A549 (cell line): ENCODE results near the gene SLC8A2. TPM values are rescaled to one million over a fixed set of nuclear protein-coding genes. Genes with fewer than 3 reads are reported as not detected.

Source experiments
- ATAC-seq, 2 experiments: fragments of 200-7000 bp in 1 of 2; fragments of >200 bp in 1 of 2; cut with Nextera tagmentation in 1 of 2; cut with Tn5 transposase in 1 of 2; 3 replicates each; pipeline versions ENCODE4 v1.8.0 to v1.9.1; 2018 to 2020; ENCODE audit warnings: mild to moderate bottlenecking in 1 of 2, moderate library complexity in 1 of 2
- CTCF ChIA-PET: fragments of 300-600 bp; sonication (Branson Sonifier 250); formaldehyde crosslinking; extraction: SDS; loops from one replicate; lab custom pipeline; 2021; ENCODE audit warnings: antibody characterized with exemption, inconsistent platforms; lab: Yijun Ruan, JAX
- POLR2A ChIA-PET: fragments of 350-600 bp; formaldehyde crosslinking; extraction: SDS; loops from one replicate; lab custom pipeline; 2021; ENCODE audit warnings: antibody characterized with exemption, inconsistent platforms; lab: Yijun Ruan, JAX
- DNase-seq, 2 experiments: peaks; one replicate each; pipeline versions ENCODE4 v3.0.0 to v3.0.0-alpha.2; 2011 to 2016; ENCODE audit warnings: low read depth in 1 of 2, low spot score in 1 of 2
- FAIRE-seq: peaks from 2 replicates; lab custom pipeline; 2011; peaks lifted over from hg19 to GRCh38; lab: Jason Lieb, UNC
- H3K27ac ChIP-seq, 2 experiments: fragments of >200 bp; sonication (Bioruptor Twin); formaldehyde crosslinking; 3 replicates each; pipeline ENCODE4 v1.5.1; 2016 to 2017
- H3K4me1 ChIP-seq: fragments of >200 bp; sonication (Bioruptor Twin); formaldehyde crosslinking; 3 replicates; pipeline ENCODE4 v1.6.1; 2016
- H3K4me2 ChIP-seq: fragments of >200 bp; sonication (Bioruptor Twin); formaldehyde crosslinking; 3 replicates; pipeline ENCODE4 v1.6.1; 2016
- H3K4me3 ChIP-seq: fragments of >200 bp; sonication (Bioruptor Twin); formaldehyde crosslinking; 3 replicates; pipeline ENCODE4 v1.5.1; 2016
- H3K9me3 ChIP-seq: fragments of >200 bp; sonication (Bioruptor Twin); formaldehyde crosslinking; 3 replicates; pipeline ENCODE4 v1.6.1; 2016
- BHLHE40 ChIP-seq: IDR thresholded peaks from 2 replicates; pipeline ENCODE4 v1.6.1; 2012; ENCODE audit warnings: low read depth, low read length, inconsistent platforms
- CHD2 ChIP-seq: fragments of 150-350 bp; IDR thresholded peaks from 2 replicates; pipeline ENCODE4 v1.6.1; 2014; ENCODE audit warnings: low read length; ENCODE audit not compliant: partially characterized antibody
- CTCF ChIP-seq: fragments of >200 bp; sonication (Bioruptor Twin); formaldehyde crosslinking; IDR thresholded peaks from 3 replicates; pipeline ENCODE4 v1.5.1; 2016
- E2F6 ChIP-seq: IDR thresholded peaks from 2 replicates; pipeline ENCODE4 v1.6.1; 2012; ENCODE audit warnings: low read depth, borderline replicate concordance
- EHF ChIP-seq: fragments of 250-450 bp; sonication (Bioruptor Pico); IDR thresholded peaks from 2 replicates; pipeline ENCODE4 v1.5.0; 2020; ENCODE audit warnings: mild to moderate bottlenecking
- ELK1 ChIP-seq: fragments of 150-350 bp; IDR thresholded peaks from 2 replicates; pipeline ENCODE4 v1.6.1; 2014; ENCODE audit warnings: low read depth, mild to moderate bottlenecking, low read length
- EP300 ChIP-seq, 2 experiments: fragments of >200 bp; sonication (Bioruptor Twin); formaldehyde crosslinking; IDR thresholded peaks; 2 replicates in 1 of 2; 3 replicates in 1 of 2; pipeline ENCODE4 v1.6.1; 2016 to 2017
- ESRRA ChIP-seq: fragments of 150-350 bp; IDR thresholded peaks from 2 replicates; pipeline ENCODE4 v1.6.1; 2014; ENCODE audit warnings: mild to moderate bottlenecking, low read length, borderline replicate concordance
- HDAC2 ChIP-seq: fragments of 200-600 bp; sonication (generic); IDR thresholded peaks from 2 replicates; pipeline ENCODE4 v1.6.1; 2016
- HOXB13 ChIP-seq: fragments of 250-450 bp; sonication (Bioruptor Pico); IDR thresholded peaks from 2 replicates; pipeline ENCODE4 v1.5.0; 2020; ENCODE audit warnings: low read depth, mild to moderate bottlenecking, moderate library complexity
- HOXB5 ChIP-seq: fragments of 250-450 bp; sonication (Bioruptor Pico); IDR thresholded peaks from 2 replicates; pipeline ENCODE4 v1.5.0; 2020; ENCODE audit warnings: mild to moderate bottlenecking, moderate library complexity
- MAX ChIP-seq: IDR thresholded peaks from 2 replicates; pipeline ENCODE4 v1.6.1; 2012
- MYC ChIP-seq: IDR thresholded peaks from 2 replicates; pipeline ENCODE4 v1.6.1; 2012; ENCODE audit warnings: mild to moderate bottlenecking, inconsistent platforms, low read length, improper control_type of control experiment, borderline replicate concordance
- NFE2L2 ChIP-seq: fragments of 150-350 bp; conservative IDR thresholded peaks from 2 replicates; pipeline ENCODE4 v1.6.1; 2014; ENCODE audit warnings: low read length
- NR3C1 ChIP-seq: fragments of >200 bp; sonication (Bioruptor Twin); formaldehyde crosslinking; IDR thresholded peaks from 3 replicates; pipeline ENCODE4 v1.6.1; 2017
- POLR2A ChIP-seq: IDR thresholded peaks from 2 replicates; pipeline ENCODE4 v1.6.1; 2012; ENCODE audit warnings: mild to moderate bottlenecking, low read length
- RAD21 ChIP-seq, 2 experiments: fragments of >200 bp in 1 of 2; sonication (Bioruptor Twin) in 1 of 2; formaldehyde crosslinking in 1 of 2; IDR thresholded peaks in 1 of 2; conservative IDR thresholded peaks in 1 of 2; 2 replicates in 1 of 2; 3 replicates in 1 of 2; pipeline ENCODE4 v1.6.1; 2012 to 2018; ENCODE audit warnings: inconsistent platforms in 1 of 2
- RFX5 ChIP-seq: fragments of 450-650 bp; IDR thresholded peaks from 2 replicates; pipeline ENCODE4 v1.7.1; 2014; ENCODE audit warnings: antibody characterized with exemption, mild to moderate bottlenecking, moderate library complexity
- SMC3 ChIP-seq: fragments of >200 bp; sonication (Bioruptor Twin); formaldehyde crosslinking; IDR thresholded peaks from 3 replicates; pipeline ENCODE4 v1.6.1; 2018; ENCODE audit warnings: inconsistent platforms
- TP53 ChIP-seq: fragments of 250-450 bp; sonication (Bioruptor Pico); IDR thresholded peaks from 2 replicates; pipeline ENCODE4 v1.5.0; 2021; ENCODE audit warnings: mild to moderate bottlenecking, moderate library complexity
- USF2 ChIP-seq: fragments of 450-650 bp; IDR thresholded peaks from 2 replicates; pipeline ENCODE4 v1.6.1; 2014; ENCODE audit warnings: antibody characterized with exemption
- WGBS: methylation state at CpG from one replicate; pipeline ENCODE4 v1.1.6; 2017; ENCODE audit errors: missing lambda C conversion rate; 5-methylcytosine and 5-hydroxymethylcytosine counted together
- polyA plus RNA-seq, 4 experiments: library from polyadenylated mRNA; depleted of rRNA in 3 of 4; stranded (reverse); fragments of >200 nt; fragmentation: RNase III in 1 of 4; extraction: RNeasy Plus Mini Kit Qiagen cat#74134 plus additional on column Dnase treatment in 1 of 4; gene quantifications; 2 replicates in 3 of 4; 3 replicates in 1 of 4; pipeline ENCODE4 v1.2.3, GENCODE V29; 2011 to 2017

The SLC8A2 gene
- polyA plus RNA-seq, 2 of the 4 experiments (the other 2 are of a cell fraction): 0.15 to 0.35 TPM

GRCh38 chr19:47415953-47416642, 55.6 kb downstream of the SLC8A2 start (continued):
- TF ChIP-seq RFX5: no peak
- TF ChIP-seq TP53: no peak
- no peak for TF ChIP-seq EHF (CRISPR knock-in tag)
- TF ChIP-seq CHD2: no peak

GRCh38 chr19:47414469-47414868, 57.2 kb downstream of the SLC8A2 start:
- FAIRE-seq: no peak
- POLR2A ChIA-PET: interaction anchor here (0.6 kb wide), 1 partner anchor 342 kb away, joined by 3 read pairs; no protein-coding TSS in a partner anchor

More at GRCh38 chr19:47414469-47414868, 57.2 kb downstream of the SLC8A2 start:
- Histone ChIP-seq H3K27ac (no peak overlapping the region), H3K4me1 (peaks cover 17% of the 10 kb centered on the region), H3K4me3 (no peak overlapping the region), H3K4me2 (no peak overlapping the region), H3K9me3 (no peaks in the 10 kb centered on the region)
- DNase-seq: peak in 1 of 2 experiments; percentile 82
- WGBS: 53% methylated on average over 14 of the region's 21 CpGs
- TF ChIP-seq CTCF (peak; percentile 52), MYC (no peak), NR3C1 (no peak), E2F6 (no peak), ELK1 (no peak), RAD21 (conservative IDR thresholded peaks at IDR 0.05 in 1 of 2, IDR thresholded peaks at IDR 0.05 in 1 of 2) (peak; percentile 67 to 78), HOXB13 (CRISPR knock-in tag) (no peak), ESRRA (no peak), MAX (peak; percentile 45; the same call in 1 of the 2 replicates), BHLHE40 (no peak), POLR2A (no peak), CHD2 (no peak), NFE2L2 (no peak), HOXB5 (no peak), EP300 (IDR thresholded peaks at IDR 0.05) (no peak), HDAC2 (no peak), USF2 (no peak), RFX5 (no peak), SMC3 (peak; percentile 49)
- CTCF ChIA-PET: interaction anchor here (0.5 to 4.7 kb wide), 20 partner anchors 12 to 1428 kb away, joined by 3 to 54 read pairs (median 5); partner anchors contain the start of genes DHX34 and EHD2
- ATAC-seq: peak; percentile 68 to 81; a peak in 5 of 6 replicates
